Activated naive CD4-positive, alpha-beta T cell treated with anti-CD3 and anti-CD28 coated beads, Interleukin-2, amount 50 U/mL, for 16 hours (primary cell): Measurements from ENCODE around the gene TMEM256.

Experiments used
- DNase-seq: peaks from one replicate; pipeline ENCODE4 v3.0.0-alpha.2; 2020

TMEM256 gene

GRCh38 chr17:7428557-7428956, 24.7 kb upstream of the TMEM256 start, which contains the start of gene SPEM3:
TSS of gene SPEM3 (plus strand) at chr17:7428857. CDS start at chr17:7428903, 46 bp downstream.
- DNase-seq = no peak

- DNase-seq = no peak
Observed at GRCh38 chr17:7427549-7427948, 23.7 kb upstream of the TMEM256 start.

- no peak for DNase-seq
Observed at GRCh38 chr17:7426896-7427489, 23.1 kb upstream of the TMEM256 start.

- DNase-seq = no peak
Observed at GRCh38 chr17:7426203-7426863, 22.4 kb upstream of the TMEM256 start.

DNA sequence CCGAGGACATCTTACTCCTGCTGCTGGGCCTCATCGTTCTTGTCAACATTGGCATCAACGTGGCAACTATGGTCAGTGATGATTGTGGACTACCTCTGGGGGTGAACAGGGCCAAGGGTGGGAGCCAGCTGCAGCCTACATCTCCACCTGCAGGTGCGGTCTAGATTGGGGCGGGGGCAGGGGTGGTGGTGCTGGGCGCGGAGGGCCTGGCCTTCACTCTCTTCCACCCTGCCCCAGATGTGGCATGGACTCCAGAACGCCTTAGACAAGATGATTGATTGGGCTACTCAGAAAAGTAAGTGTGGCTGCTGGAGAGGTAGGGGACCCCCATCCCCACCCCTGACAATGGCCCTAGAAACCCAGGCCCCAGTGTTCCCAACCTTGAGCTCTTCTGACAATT, 21.9 kb upstream of the TMEM256 start:
- DNase-seq = no peak

DNA sequence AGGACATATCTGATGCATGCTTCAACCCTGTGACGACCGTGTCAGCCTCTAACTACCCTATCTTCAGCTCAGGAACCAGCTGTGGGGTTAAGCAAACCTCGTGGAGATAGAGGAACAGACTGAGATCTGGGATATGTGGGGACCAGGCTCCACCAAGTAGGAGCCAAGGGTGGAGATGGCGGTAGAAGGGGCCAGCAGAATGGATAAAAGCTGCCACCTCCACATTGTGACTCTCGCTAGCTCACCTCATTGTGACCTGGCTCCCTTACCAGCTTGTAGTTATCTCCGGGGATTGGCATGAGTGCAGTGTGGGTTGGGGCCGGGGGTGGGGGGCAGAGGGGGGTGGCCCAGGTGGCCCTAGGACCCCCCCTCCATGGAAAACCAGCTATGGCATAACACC, 21.4 kb upstream of the TMEM256 start, which contains the start of gene SPEM2:
Gene SPEM2, plus strand, starts transcription at position 301 of the 400 bp plus-strand sequence. Its CDS starts 73 bp downstream, at position 374.
- DNase-seq = no peak

GRCh38 chr17:7423679-7424078, 19.8 kb upstream of the TMEM256 start:
- no peak for DNase-seq

DNA sequence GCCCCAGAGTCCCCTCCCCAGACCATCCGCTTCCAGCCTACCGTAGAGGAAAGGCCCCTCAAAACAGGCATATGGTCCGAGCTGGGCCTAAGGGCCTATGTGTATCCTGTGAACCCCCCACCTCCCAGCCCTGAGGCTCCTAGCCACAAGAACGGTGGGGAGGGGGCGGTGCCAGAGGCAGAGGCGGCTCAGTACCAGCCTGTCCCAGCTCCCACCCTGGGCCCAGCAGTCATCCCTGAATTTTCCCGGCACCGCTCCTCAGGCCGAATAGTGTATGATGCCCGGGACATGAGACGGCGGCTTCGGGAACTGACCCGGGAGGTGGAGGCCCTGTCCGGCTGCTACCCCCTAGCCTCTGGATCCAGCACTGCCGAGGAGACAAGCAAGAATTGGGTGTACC, 17.3 kb upstream of the TMEM256 start:
- DNase-seq = no peak

- DNase-seq = no peak
Observed at GRCh38 chr17:7419819-7420610, 16.1 kb upstream of the TMEM256 start, which contains the start of gene SPEM1. TSS of gene SPEM1 (plus strand) at chr17:7420324. CDS start at chr17:7420385, 61 bp downstream.

DNA sequence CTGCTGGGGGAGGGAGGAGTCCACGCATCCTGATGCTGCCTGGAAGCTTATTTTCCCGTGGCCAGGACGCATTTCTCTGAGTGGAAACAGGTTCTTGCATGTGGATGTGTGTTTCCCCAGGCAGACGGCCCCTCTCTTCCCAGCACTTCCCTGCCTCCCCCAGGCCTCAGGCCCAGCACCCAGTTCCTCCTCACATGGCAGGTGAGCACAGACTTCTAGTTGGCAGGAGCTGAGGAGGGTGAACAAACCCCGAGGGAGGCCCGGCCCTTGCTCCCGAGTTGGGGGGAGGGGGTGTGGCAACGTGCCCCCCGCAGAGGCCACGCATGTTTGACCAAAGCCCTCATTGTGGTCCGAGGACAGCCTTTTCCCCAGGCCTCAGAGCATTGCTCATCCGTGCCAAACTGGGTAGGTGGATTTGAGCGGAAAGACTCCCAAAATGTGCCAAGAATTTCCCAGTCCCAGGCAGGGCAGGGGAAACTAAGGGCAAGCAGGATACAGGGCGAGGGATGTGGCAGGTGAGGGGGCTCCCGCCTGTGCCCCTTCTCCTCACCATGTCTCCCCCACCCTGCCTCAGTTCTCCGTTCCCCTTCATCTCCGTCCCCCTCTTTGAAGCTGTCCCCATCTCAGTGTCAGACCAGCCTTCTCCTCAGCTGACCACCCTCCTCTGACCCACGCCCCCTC, 14.7 kb upstream of the TMEM256 start:
- DNase-seq = no peak

- no peak for DNase-seq
Observed at GRCh38 chr17:7417056-7417655, 13.3 kb upstream of the TMEM256 start.

DNA sequence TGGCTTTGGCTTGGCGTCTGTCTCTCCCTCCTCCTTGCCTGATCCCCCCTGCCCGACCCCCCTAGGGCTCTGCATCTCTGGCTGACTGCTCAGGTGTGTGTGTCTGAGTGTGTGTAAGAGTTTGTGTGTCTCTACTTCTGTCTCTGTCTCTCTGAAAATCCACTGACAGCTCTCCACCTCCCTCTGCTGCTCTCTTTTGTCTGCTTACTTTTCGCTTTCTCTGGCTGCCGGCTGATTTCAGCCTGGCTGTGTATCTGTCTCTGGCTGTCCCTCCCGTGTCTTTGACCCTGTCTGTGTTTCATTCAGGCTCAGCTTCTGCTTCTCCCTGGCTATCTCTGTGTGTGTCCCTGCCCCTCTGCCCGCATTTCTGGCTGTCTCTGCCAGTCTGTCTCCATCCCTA, 12.4 kb upstream of the TMEM256 start:
- no peak for DNase-seq

DNA sequence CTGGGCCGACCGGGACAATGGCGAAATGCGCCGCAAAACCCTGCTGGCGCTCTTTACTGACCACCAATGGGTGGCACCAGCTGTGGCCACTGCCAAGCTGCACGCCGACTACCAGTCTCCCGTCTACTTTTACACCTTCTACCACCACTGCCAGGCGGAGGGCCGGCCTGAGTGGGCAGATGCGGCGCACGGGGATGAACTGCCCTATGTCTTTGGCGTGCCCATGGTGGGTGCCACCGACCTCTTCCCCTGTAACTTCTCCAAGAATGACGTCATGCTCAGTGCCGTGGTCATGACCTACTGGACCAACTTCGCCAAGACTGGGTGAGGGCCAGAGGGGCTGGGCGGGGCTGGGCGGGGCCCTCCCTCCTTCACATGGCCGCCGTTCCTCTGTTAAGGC, 11.9 kb upstream of the TMEM256 start:
- no peak for DNase-seq

GRCh38 chr17:7414837-7415236, 10.9 kb upstream of the TMEM256 start:
- DNase-seq = no peak

- DNase-seq = no peak
Observed at GRCh38 chr17:7413346-7413985, 9.6 kb upstream of the TMEM256 start.

- DNase-seq = no peak
Observed at GRCh38 chr17:7411427-7411750, 7.5 kb upstream of the TMEM256 start.

DNA sequence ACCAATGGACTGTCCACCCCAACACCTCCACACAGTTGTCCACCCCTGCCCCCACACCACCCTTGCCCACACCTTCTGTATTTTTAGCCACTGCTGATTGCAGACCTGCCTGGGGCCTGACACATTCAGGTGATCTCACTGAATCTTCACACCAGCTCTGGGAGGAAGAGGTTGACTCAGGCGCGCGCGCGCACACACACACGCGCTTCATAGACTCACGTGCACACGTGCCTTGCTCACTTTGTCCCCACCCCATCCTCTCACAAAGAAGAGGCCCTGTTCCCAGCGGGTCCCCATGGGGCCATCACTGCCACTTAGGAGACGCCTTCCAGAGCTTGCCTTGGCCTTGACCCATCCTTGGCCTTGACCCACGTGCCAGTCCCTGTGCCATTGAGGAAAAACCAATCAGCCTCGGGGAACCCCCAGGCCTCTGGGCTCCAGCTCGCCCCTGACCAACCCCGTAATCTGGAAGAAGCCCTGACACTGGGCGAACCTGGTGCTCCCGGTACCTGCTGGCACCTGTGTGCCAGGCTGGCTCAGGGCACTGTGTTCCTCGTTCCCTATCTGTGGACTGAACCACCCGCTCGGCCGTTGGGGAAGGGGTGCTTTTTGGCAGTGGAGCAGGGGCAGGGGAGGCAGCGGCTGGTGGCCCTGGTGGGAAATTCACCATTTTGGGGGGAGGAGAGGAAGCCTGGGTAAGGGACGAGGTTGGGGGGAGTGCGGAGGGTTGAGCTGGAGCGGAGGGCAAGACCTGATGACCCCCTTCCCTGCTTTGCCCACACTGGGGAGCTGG, 6.9 kb upstream of the TMEM256 start:
- DNase-seq = no peak

- DNase-seq = no peak
Observed at GRCh38 chr17:7409716-7410115, 5.8 kb upstream of the TMEM256 start.

- no peak for DNase-seq
Observed at GRCh38 chr17:7408863-7409262, 5.0 kb upstream of the TMEM256 start.

- peak; percentile 44 for DNase-seq
Observed at GRCh38 chr17:7408252-7408727, 4.4 kb upstream of the TMEM256 start.

GRCh38 chr17:7407485-7408251, 3.8 kb upstream of the TMEM256 start, which contains the start of gene NLGN2:
TSS of gene NLGN2 (plus strand) at chr17:7407845. CDS start at chr17:7408256, 411 bp downstream.
- DNase-seq = no peak
